Sigmoid colon (tissue), 7 donors: ENCODE measurements around the gene CPSF7. TPM values are rescaled to one million over a fixed set of nuclear protein-coding genes. Genes with fewer than 3 reads are reported as not detected.

Source experiments
- DNase-seq: peaks from one replicate; pipeline ENCODE4 v3.0.0-alpha.2; 2019
- H3K27ac ChIP-seq, 4 donors: fragments of 200-600 bp; sonication (generic); one replicate each; pipeline ENCODE4 v1.5.1; 2016 to 2019; ENCODE audit warnings: mild to moderate bottlenecking in 1 of 4
- H3K27me3 ChIP-seq, 3 donors: fragments of 200-600 bp; sonication (generic); one replicate each; pipeline ENCODE4 v1.5.1; 2019; ENCODE audit warnings: mild to moderate bottlenecking in 1 of 3
- H3K36me3 ChIP-seq, 4 donors: fragments of 200-600 bp; sonication (generic); one replicate each; pipeline ENCODE4 v1.5.1; 2016 to 2019
- H3K4me1 ChIP-seq, 4 donors: fragments of 200-600 bp; sonication (generic); one replicate each; pipeline ENCODE4 v1.5.1; 2017 to 2019
- H3K4me3 ChIP-seq, 4 donors: fragments of 200-600 bp; sonication (generic); one replicate each; pipeline ENCODE4 v1.5.1; 2017 to 2019; ENCODE audit warnings: mild to moderate bottlenecking in 2 of 4, moderate library complexity in 1 of 4
- H3K9me3 ChIP-seq, 4 donors: fragments of 200-600 bp in 3 of 4; sonication (generic) in 3 of 4; one replicate each; pipeline versions ENCODE4 v1.5.1 to v1.6.1; 2013 to 2019
- CTCF ChIP-seq, 4 experiments: fragments of 450-650 bp in 3 of 4; fragments of 200-600 bp in 1 of 4; IDR thresholded peaks; one replicate each; pipeline ENCODE4 v1.5.1; 2016 to 2019; ENCODE audit warnings: antibody characterized with exemption in 4 of 4, mild to moderate bottlenecking in 3 of 4, moderate library complexity in 2 of 4
- EP300 ChIP-seq, 4 donors: sonication (generic); formaldehyde crosslinking; IDR thresholded peaks; one replicate each; pipeline ENCODE4 v1.6.1; 2017; ENCODE audit warnings: antibody characterized with exemption in 4 of 4
- POLR2A ChIP-seq, 2 donors: fragments of 450-650 bp; IDR thresholded peaks; one replicate each; pipeline ENCODE4 v1.6.1; 2016; ENCODE audit warnings: antibody characterized with exemption in 2 of 2, mild to moderate bottlenecking in 2 of 2, moderate library complexity in 2 of 2
- POLR2AphosphoS5 ChIP-seq, 4 donors: sonication (generic); formaldehyde crosslinking; IDR thresholded peaks; one replicate each; pipeline ENCODE4 v1.6.1; 2017; ENCODE audit warnings: antibody characterized with exemption in 4 of 4
- WGBS, 2 donors: extraction: QIAGEN DNeasy Blood & Tissue Kit; methylation state at CpG; one replicate each; pipeline ENCODE4 v1.1.7; 2013; 5-methylcytosine and 5-hydroxymethylcytosine counted together
- intact Hi-C: fragments of 100-400 bp; cut with DNase I; formaldehyde crosslinking; loops from one replicate; pipeline ENCODE4 v1.15.1; 2023
- polyA plus RNA-seq, 3 donors: library from polyadenylated mRNA; stranded (reverse); fragments of 200-250 nt; gene quantifications; one replicate each; pipeline ENCODE4 v1.2.3, GENCODE V29; 2013
- total RNA-seq, 4 donors: library from RNA; depleted of rRNA; stranded (reverse); fragments of >200 nt; gene quantifications; one replicate each; pipeline ENCODE4 v1.1.0, GENCODE V29; 2016
- donor health status: healthy with polysubstance abuse.
- donor health status: Bipolar disorder and iron deficiency.
- donor health status: healthy.

The CPSF7 gene
- total and polyA plus RNA-seq, 7 donors, result 18.0 to 48.4 (median 41.5) TPM

DNA sequence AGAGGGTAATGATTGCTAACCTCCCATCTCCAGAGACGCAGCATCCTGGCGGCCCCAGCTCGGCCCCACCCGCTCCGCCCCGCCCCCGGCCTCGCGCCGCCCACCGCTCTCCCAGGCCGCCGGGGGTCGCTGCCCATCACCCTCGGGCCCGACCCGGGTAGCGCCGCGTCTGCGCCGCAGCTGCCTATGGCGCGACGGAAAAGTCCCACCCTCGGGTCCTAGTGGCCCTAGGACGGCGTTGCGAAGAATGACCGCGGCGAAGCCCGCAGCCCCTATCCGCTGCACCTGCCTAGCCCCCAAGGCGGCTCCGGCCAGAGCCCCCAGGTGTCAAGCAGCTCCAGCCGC is 457 bp downstream of the CPSF7 start:
- 0% methylated on average over 37 of the region's 37 CpGs for WGBS, 2 donors
- Histone ChIP-seq H3K4me3 (peak overlapping the region; percentile 82 to 93 (median 86)), H3K4me1 (peaks cover 0 to 55% (median 44%) of the 10 kb centered on the region in 4 donors), H3K27ac (peak overlapping the region; percentile 93 to 99 (median 98)), H3K36me3 (peaks cover 15 to 43% (median 28%) of the 10 kb centered on the region in 4 donors), H3K27me3 (no peaks in the 10 kb centered on the region), H3K9me3 (no peaks in the 10 kb centered on the region)
- intact Hi-C loops, result no loop called here
- DNase-seq, result peak; percentile 75
- TF ChIP-seq POLR2A (IDR thresholded peaks at IDR 0.05), result no peak
- no peak for TF ChIP-seq POLR2AphosphoS5 (IDR thresholded peaks at IDR 0.05)
- no peak for TF ChIP-seq CTCF (IDR thresholded peaks at IDR 0.05)
- no peak for TF ChIP-seq EP300 (IDR thresholded peaks at IDR 0.05)

GRCh38 chr11:61425367-61426131 is 4.2 kb downstream of the CPSF7 start:
- Histone ChIP-seq H3K27ac (no peak overlapping the region), H3K4me3 (no peak overlapping the region), H3K9me3 (no peaks in the 10 kb centered on the region), H3K36me3 (peaks cover 15 to 78% (median 40%) of the 10 kb centered on the region in 4 donors), H3K4me1 (peaks cover 0 to 44% (median 27%) of the 10 kb centered on the region in 4 donors), H3K27me3 (no peaks in the 10 kb centered on the region)
- no peak for DNase-seq
- WGBS, 2 donors, result 88 to 92% methylated on average over 1 of the region's 1 CpG
- intact Hi-C loops, result no loop called here
- TF ChIP-seq CTCF (IDR thresholded peaks at IDR 0.05) (no peak), EP300 (IDR thresholded peaks at IDR 0.05) (no peak), POLR2A (IDR thresholded peaks at IDR 0.05) (no peak), POLR2AphosphoS5 (IDR thresholded peaks at IDR 0.05) (no peak)

GRCh38 chr11:61422226-61422625 is 7.5 kb downstream of the CPSF7 start:
- Histone ChIP-seq H3K36me3 (peaks cover 16 to 96% (median 54%) of the 10 kb centered on the region in 4 donors), H3K27me3 (no peaks in the 10 kb centered on the region), H3K9me3 (no peaks in the 10 kb centered on the region), H3K4me3 (no peak overlapping the region), H3K27ac (no peak overlapping the region), H3K4me1 (peaks cover 0 to 26% (median 9%) of the 10 kb centered on the region in 4 donors)
- intact Hi-C loops, result no loop called here
- DNase-seq, result no peak
- WGBS, 2 donors, result 94% methylated on average over 3 of the region's 3 CpGs
- TF ChIP-seq POLR2A (IDR thresholded peaks at IDR 0.05) (no peak), EP300 (IDR thresholded peaks at IDR 0.05) (no peak), CTCF (IDR thresholded peaks at IDR 0.05) (no peak), POLR2AphosphoS5 (IDR thresholded peaks at IDR 0.05) (no peak)

DNA sequence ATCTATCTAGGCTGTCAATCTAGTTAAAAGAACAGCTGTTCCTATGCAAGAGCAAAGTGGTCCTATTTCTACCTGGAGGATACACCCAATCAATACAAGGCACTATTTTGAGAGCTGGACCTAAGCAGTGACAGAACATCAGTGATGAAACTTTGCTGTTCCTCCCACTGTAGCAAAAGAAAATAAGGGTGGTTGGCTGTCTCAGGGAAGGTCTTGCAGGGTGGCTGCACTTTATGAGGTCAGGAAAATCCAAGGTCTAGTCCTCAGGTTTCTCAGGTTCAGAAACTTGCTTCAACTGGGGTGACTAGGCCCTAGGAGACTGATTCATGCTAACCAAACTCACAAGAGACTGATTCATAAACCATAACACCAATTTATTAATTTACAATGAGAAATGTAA is 11.6 kb downstream of the CPSF7 start:
- no peak for TF ChIP-seq POLR2AphosphoS5 (IDR thresholded peaks at IDR 0.05)
- no peak for TF ChIP-seq POLR2A (IDR thresholded peaks at IDR 0.05)
- no peak for TF ChIP-seq EP300 (IDR thresholded peaks at IDR 0.05)
- no peak for TF ChIP-seq CTCF (IDR thresholded peaks at IDR 0.05)
- intact Hi-C loops, result no loop called here
- H3K4me1 ChIP-seq, result peaks cover 0 to under 1% (median 0%) of the 10 kb centered on the region in 4 donors
- no peaks in the 10 kb centered on the region for H3K27me3 ChIP-seq
- H3K9me3 ChIP-seq, result no peaks in the 10 kb centered on the region
- H3K36me3 ChIP-seq, result peaks cover 41 to 97% (median 72%) of the 10 kb centered on the region in 4 donors
- no peak overlapping the region for H3K27ac ChIP-seq
- H3K4me3 ChIP-seq, result no peak overlapping the region
- no peak for DNase-seq
